Prostate gland (tissue), 2 donors: ENCODE results near the gene TPP1.

Experiments used
- POLR2A ChIP-seq: fragments of 450-650 bp; IDR thresholded peaks from one replicate; pipeline ENCODE4 v1.6.1; 2016; ENCODE audit warnings: antibody characterized with exemption, mild to moderate bottlenecking
- POLR2AphosphoS5 ChIP-seq: sonication (generic); formaldehyde crosslinking; IDR thresholded peaks from one replicate; pipeline ENCODE4 v1.6.1; 2017; ENCODE audit warnings: antibody characterized with exemption
- TF ChIP-seq, protein P1 (sequence below), 4 experiments: fragments of 200-600 bp in 2 of 4; fragments of 450-650 bp in 2 of 4; sonication (generic) in 2 of 4; IDR thresholded peaks; 1 replicate in 3 of 4; 2 replicates in 1 of 4; pipeline ENCODE4 v1.5.1; 2016 to 2019; ENCODE audit warnings: antibody characterized with exemption in 4 of 4, mild to moderate bottlenecking in 2 of 4, moderate library complexity in 2 of 4

DNA sequence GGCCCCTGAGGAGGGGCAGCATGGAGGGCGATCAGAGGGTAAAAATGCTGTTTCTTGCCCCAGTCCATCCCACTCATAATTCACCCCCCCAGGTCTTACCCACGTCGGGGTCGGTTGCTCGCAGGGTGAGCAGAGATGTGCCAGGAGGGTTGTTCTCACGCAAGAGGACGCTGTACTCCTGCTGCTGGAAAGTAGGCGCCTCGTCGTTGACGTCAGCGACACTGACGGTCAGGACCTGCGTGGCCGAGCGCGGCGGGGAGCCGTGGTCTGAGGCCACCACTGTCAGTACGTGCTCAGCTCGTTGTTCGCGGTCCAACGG lies 10.3 kb upstream of the TPP1 start:
- TF ChIP-seq, protein P1, sequence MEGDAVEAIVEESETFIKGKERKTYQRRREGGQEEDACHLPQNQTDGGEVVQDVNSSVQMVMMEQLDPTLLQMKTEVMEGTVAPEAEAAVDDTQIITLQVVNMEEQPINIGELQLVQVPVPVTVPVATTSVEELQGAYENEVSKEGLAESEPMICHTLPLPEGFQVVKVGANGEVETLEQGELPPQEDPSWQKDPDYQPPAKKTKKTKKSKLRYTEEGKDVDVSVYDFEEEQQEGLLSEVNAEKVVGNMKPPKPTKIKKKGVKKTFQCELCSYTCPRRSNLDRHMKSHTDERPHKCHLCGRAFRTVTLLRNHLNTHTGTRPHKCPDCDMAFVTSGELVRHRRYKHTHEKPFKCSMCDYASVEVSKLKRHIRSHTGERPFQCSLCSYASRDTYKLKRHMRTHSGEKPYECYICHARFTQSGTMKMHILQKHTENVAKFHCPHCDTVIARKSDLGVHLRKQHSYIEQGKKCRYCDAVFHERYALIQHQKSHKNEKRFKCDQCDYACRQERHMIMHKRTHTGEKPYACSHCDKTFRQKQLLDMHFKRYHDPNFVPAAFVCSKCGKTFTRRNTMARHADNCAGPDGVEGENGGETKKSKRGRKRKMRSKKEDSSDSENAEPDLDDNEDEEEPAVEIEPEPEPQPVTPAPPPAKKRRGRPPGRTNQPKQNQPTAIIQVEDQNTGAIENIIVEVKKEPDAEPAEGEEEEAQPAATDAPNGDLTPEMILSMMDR (IDR thresholded peaks at IDR 0.05), result no peak
- no peak for TF ChIP-seq POLR2A
- no peak for TF ChIP-seq POLR2AphosphoS5
